HG03066 (cell line): Measurements from ENCODE around the gene IER3IP1.
"Not testable (repeated sequence)": the region's sequence is repeated elsewhere in the genome, so short reads cannot be mapped to it uniquely, and the experiment has no call there.

ENCODE experiments used
- ATAC-seq: cut with Tn5 transposase; IDR thresholded peaks from one replicate; pipeline ENCODE4 v1.9.1; 2021; ENCODE audit warnings: low read depth; ENCODE audit not compliant: unreplicated experiment

IER3IP1 gene, protein sequence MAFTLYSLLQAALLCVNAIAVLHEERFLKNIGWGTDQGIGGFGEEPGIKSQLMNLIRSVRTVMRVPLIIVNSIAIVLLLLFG

GRCh38 chr18:47175898-47176575 is at the start of gene IER3IP1:
TSS of gene IER3IP1 (minus strand) at chr18:47176364. CDS start at chr18:47176277, 87 bp downstream.
- ATAC-seq: peak; percentile 77

DNA sequence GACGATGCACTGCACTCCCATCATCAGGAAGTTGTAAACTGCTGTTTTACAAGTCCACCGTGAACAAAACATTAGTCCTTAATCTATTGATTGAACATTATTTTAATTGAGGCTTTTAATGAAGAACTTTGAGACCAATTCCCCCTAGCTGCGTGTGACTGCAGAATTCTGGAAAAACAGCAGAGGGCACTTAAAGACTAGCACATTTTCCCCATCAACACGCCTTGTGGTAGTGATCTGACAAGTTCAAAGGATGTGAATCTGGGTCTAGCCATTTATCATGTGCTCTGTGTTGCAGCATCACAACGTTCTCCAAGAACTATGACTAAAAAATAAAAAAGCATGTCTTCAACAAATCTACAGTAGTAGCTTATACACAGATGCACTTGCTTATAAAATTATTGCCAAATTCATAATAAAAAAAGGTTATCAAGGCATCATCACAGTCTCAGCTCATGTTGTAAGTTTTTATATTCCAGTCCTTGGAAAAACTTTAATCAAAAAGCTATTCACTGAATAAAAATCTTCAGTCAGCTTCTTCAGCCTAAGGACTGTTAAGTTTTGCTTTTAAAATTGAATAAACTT is 39.5 kb upstream of the IER3IP1 start:
- ATAC-seq: no peak

GRCh38 chr18:47209171-47209570 is 33.0 kb upstream of the IER3IP1 start:
- no peak for ATAC-seq

DNA sequence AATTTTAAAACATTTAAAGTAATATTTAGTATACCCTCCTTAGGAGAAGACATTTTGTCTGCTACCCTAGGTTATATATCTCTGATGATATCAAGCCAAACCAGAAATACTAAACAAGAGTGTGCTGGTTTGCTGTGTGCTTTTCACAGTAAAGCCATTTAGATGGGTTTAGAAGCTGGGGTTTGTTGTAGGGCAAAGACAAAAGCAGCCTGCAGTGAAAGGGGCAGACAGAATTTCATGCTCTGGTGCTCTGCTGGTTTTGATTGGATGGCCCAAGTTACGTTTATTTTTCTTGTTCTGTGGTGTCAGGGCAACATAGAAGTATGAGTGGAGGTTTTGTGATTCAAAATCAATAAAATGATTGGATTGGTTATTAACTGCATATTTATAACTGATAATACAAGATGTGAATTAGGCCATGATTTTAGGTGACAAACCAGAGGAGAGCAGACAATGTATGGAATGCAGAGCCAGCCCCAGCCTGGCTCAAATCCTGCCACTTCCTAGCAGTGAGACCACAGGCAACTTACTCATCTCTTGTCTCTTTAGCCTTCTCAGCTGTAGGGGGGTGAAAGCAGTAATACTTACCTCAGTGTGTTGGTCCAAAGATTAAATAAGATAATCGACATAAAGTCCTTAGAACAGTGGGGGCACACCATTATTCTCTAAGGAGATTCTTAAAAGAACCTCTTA is 30.9 kb upstream of the IER3IP1 start:
- ATAC-seq: no peak

GRCh38 chr18:47204908-47205522 is 28.9 kb upstream of the IER3IP1 start:
- no peak for ATAC-seq

- no peak for ATAC-seq
Observed at GRCh38 chr18:47203626-47204464, 27.7 kb upstream of the IER3IP1 start.

DNA sequence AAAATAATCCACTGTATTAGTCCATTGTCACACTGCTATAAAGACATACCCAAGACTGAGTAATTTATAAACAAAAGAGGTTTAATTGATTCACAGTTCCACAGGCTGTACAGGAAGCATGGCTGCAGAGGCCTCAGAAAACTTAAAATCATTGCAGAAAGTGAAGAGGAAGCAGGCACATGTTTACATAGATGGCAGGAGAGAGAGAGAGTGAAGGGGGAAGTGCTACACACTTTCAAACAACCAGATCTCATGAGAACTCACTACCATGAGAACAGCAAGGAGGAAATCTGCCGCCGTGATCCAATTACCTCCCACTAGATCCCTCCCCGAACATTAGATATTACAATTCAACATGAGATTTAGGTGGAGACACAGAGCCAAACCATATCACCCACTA is 19.8 kb upstream of the IER3IP1 start:
- not testable (repeated sequence) for ATAC-seq

DNA sequence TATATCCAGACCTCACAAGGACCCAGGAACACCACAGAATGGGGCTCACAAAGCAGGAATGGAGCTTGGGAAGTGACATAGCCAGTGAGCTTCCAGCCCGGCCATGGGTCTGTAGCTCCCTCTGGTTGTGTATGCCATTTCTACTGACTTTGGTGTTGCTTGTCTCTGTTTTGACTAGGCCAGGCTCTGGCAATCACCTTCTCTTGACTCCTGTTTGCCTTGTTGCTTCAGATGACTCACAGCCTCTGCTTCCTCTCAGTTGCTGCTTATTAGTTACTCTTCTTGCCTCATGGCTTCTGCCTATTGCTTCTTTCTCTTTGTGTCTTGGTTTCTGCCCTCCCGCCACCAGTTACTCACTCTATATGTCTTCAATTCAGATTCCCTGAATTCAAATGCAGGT is 15.8 kb upstream of the IER3IP1 start:
- ATAC-seq: no peak

GRCh38 chr18:47187721-47188120 is 11.6 kb upstream of the IER3IP1 start:
- no peak for ATAC-seq

- no peak for ATAC-seq
Observed at GRCh38 chr18:47184419-47185050, 8.4 kb upstream of the IER3IP1 start.

DNA sequence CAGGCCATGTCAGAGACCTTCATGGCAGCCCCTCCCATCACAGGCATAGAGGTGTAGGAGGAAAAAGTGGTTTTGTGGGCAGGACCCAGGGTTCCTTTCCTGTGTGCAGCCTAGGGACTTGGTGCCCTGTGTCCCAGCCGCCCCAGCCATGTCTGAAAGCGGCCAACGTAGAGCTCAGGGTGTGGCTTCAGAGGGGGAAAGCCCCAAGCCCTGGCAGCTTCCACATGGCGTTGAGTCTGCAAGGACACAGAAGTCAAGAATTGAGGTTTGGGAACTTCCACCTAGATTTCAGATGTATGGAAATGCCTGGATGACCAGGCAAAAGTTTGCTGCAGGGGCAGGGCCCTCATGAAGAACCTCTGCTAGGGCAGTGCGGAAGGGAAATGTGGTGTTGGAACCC is 6.0 kb upstream of the IER3IP1 start:
- not testable (repeated sequence) for ATAC-seq

GRCh38 chr18:47180765-47181164 is 4.6 kb upstream of the IER3IP1 start:
- ATAC-seq: no peak

DNA sequence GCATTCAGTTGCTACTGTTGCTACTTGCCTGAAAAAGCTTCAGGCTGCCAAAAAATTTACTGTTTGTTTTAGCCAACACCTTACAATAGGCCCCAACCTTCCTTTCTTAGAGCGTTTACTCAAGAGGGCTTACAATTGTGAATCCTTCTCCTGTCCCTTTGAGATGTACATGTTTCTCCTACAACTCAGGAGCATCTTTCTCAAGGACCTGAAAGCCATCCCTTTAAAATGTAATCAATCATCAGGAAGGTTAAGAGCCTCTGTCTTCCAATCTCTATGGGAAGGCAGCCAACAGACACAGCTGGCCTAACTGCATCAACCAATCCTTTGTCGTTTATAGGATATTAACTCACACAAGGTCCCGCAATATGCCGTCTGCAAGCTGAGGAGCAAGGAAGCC is 3.4 kb upstream of the IER3IP1 start:
- no peak for ATAC-seq

DNA sequence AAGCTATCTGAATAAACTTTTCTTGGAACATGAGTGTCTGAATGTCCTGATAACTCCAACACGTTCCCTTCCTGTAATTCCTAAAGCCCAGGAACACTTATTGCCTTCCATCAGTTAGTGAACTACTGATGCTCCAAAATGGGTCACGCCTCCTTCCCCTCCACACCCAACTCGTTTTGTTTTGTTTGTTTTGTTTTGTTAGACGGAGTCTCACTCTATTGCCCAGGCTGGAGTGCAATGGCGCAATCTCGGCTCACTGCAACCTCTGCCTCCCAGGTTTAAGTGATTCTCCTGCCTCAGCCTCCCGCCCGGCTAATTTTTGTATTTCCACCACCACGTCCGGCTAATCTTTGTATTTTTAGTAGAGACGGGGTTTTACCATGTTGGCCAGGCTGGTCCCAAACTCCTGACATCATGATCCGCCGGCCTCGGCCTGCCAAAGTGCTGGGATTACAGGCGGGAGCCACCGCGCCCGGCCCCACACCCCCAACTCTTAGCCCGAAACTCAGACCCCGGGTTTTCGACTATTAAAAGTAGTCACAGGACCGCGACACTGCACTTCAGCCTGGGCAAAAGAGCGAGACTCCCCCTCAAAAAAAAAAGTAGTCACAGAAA is 774 bp downstream of the IER3IP1 start:
- peak; percentile 31 for ATAC-seq

DNA sequence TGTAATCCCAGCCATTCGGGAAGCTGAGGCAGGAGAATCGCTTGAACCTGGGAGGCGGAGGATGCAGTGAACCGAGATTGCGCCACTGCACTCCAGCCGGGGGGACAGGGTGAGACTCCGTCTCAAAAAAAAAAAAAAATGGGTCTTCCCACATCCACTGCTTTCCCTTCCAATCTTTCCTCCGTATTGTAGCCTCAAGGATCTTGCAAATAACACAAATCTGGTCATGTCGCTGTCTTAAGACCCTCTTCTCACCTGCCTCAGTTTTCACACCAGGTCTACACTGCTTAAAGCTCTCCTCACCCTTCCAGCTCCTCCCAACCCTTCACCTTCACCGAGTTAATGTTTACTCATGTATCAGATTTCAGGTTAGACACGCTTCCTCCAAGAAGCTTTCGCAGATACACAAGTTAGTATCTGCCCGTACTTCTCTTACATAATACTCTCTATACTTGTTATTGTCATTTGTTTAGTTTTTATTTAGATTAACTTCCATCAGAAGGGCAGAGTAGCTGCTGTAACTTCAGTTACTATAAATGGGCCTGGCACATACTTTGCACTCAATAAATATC is 1.5 kb downstream of the IER3IP1 start:
- ATAC-seq: no peak

DNA sequence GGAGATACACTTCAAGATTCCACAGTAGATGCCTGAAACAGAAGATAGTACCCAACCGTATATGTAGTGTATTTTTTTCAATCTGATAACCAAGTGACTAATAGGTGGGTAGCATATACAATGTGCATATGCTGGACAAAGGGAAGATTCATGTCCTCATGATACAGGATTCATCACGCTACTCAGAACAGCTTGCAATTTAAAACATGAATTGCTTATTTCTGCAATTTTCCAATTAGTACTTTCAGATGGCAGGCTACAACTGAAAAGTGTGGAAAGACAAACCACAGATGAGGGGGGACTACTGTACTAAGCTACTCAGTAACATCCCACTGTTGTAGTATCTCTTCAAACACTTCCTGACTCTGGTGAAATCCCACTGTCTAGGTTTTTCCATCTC is 3.7 kb downstream of the IER3IP1 start:
- no peak for ATAC-seq

DNA sequence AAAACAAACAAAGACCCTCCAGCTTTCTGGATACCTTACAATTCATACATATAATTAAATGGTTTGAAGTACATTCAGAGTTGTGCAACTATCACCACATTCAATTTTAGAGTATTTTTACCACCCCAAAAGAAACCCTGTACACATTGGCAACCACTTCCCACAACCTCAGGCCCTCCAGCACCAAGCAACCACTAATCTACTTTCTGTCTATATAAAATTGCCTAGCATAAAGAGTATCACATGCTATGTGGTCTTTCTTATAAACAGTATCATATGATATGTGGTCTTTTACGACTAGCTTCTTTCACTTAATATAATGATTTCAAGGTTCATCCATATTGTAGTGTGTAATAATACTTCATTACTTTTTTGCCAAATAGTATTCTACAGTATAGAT is 7.3 kb downstream of the IER3IP1 start:
- ATAC-seq: no peak

- no peak for ATAC-seq
Observed at GRCh38 chr18:47168509-47168908, 7.7 kb downstream of the IER3IP1 start.

GRCh38 chr18:47166294-47166693 is 9.9 kb downstream of the IER3IP1 start:
- ATAC-seq: no peak
